Upper lobe of right lung (tissue), 1 donor: ENCODE results near the gene BRI3BP. TPM values are rescaled to one million over a fixed set of nuclear protein-coding genes. Genes with fewer than 3 reads are reported as not detected.

Experiments used
- ATAC-seq: fragments of 200-7000 bp; cut with Tn5 transposase; one replicate; pipeline ENCODE4 v1.9.1; 2020; ENCODE audit warnings: mild to moderate bottlenecking, moderate library complexity
- DNase-seq: peaks from one replicate; pipeline ENCODE4 v3.0.0-alpha.2; 2020
- H3K27ac ChIP-seq: fragments of 200-600 bp; one replicate; pipeline ENCODE4 v1.8.0; 2022
- H3K27me3 ChIP-seq: fragments of 200-600 bp; one replicate; pipeline ENCODE4 v1.8.0; 2022; ENCODE audit warnings: mild to moderate bottlenecking
- H3K36me3 ChIP-seq: fragments of 200-600 bp; one replicate; pipeline ENCODE4 v1.8.0; 2022
- H3K4me1 ChIP-seq: fragments of 200-600 bp; one replicate; pipeline ENCODE4 v1.8.0; 2022
- H3K4me3 ChIP-seq: fragments of 200-600 bp; one replicate; pipeline ENCODE4 v1.8.0; 2022; ENCODE audit warnings: mild to moderate bottlenecking
- H3K9me3 ChIP-seq: fragments of 200-600 bp; one replicate; pipeline ENCODE4 v1.8.0; 2022
- CTCF ChIP-seq: fragments of 200-600 bp; IDR thresholded peaks from one replicate; pipeline ENCODE4 v1.8.0; 2022; ENCODE audit warnings: antibody characterized with exemption
- intact Hi-C: fragments of 100-400 bp; cut with DNase I; formaldehyde crosslinking; loops from one replicate; pipeline ENCODE4 v1.11.0; 2022
- total RNA-seq: library from RNA; stranded (reverse); fragmentation: NEBNext Ultra II Directional; extraction: Animal tissue kit (Norgen Biotek cat#: 25700); gene quantifications from one replicate; pipeline ENCODE4 v1.2.1, GENCODE V29; 2021
- donor health status: DM: no; HTN: yes; CAD: no; lungs with severe emphysema.

The BRI3BP gene
- total RNA-seq, 1 donor from 2014 or later, result 8.2 TPM

GRCh38 chr12:124949779-124950728 lies 43.4 kb upstream of the BRI3BP start:
- no peak for TF ChIP-seq CTCF
- H3K4me1 ChIP-seq, result no peaks in the 10 kb centered on the region
- H3K27ac ChIP-seq, result no peak overlapping the region
- H3K9me3 ChIP-seq, result no peaks in the 10 kb centered on the region
- DNase-seq (no peak), ATAC-seq (no peak)
- H3K36me3 ChIP-seq, result peaks cover 75% of the 10 kb centered on the region
- intact Hi-C loops, result no loop called here
- H3K4me3 ChIP-seq, result no peak overlapping the region
- H3K27me3 ChIP-seq, result no peaks in the 10 kb centered on the region

GRCh38 chr12:124952295-124952694 lies 41.1 kb upstream of the BRI3BP start:
- H3K36me3 ChIP-seq, result peaks cover 87% of the 10 kb centered on the region
- no peak for DNase-seq
- intact Hi-C loops, result no loop called here
- no peak overlapping the region for H3K27ac ChIP-seq
- H3K9me3 ChIP-seq, result no peaks in the 10 kb centered on the region
- no peak overlapping the region for H3K4me3 ChIP-seq
- no peaks in the 10 kb centered on the region for H3K4me1 ChIP-seq
- no peaks in the 10 kb centered on the region for H3K27me3 ChIP-seq
- ATAC-seq, result no peak
- no peak for TF ChIP-seq CTCF

- Histone ChIP-seq H3K27me3 (no peaks in the 10 kb centered on the region), H3K36me3 (peaks cover 87% of the 10 kb centered on the region), H3K4me1 (no peaks in the 10 kb centered on the region), H3K27ac (no peak overlapping the region), H3K9me3 (no peaks in the 10 kb centered on the region), H3K4me3 (no peak overlapping the region)
- TF ChIP-seq CTCF, result no peak
- intact Hi-C loops, result no loop called here
- no peak for ATAC-seq
- no peak for DNase-seq
Observed at GRCh38 chr12:124952801-124953200, 40.6 kb upstream of the BRI3BP start.

- ATAC-seq, result no peak
- intact Hi-C loops, result no loop called here
- Histone ChIP-seq H3K36me3 (peaks cover 81% of the 10 kb centered on the region), H3K4me3 (no peak overlapping the region), H3K27me3 (no peaks in the 10 kb centered on the region), H3K27ac (no peak overlapping the region), H3K4me1 (no peaks in the 10 kb centered on the region), H3K9me3 (no peaks in the 10 kb centered on the region)
- no peak for DNase-seq
- TF ChIP-seq CTCF, result no peak
Observed at GRCh38 chr12:124953689-124954405, 39.6 kb upstream of the BRI3BP start.

- Histone ChIP-seq H3K27me3 (no peaks in the 10 kb centered on the region), H3K4me1 (no peaks in the 10 kb centered on the region), H3K27ac (no peak overlapping the region), H3K36me3 (peaks cover 79% of the 10 kb centered on the region), H3K9me3 (no peaks in the 10 kb centered on the region), H3K4me3 (no peak overlapping the region)
- intact Hi-C loops, result no loop called here
- DNase-seq, result no peak
- no peak for ATAC-seq
- TF ChIP-seq CTCF, result no peak
Observed at GRCh38 chr12:124954771-124955170, 38.7 kb upstream of the BRI3BP start.
